ENCODE data around the gene BCL6. TPM values are rescaled to one million over a fixed set of nuclear protein-coding genes. Genes with fewer than 3 reads are reported as not detected.

Gene BCL6
- total RNA-seq, 4 donors from 2014 or later, result 7.4 to 79.2 (median 25.7) TPM

- DNase-seq, result no peak
- no peaks in the 10 kb centered on the region for H3K4me1 ChIP-seq
- no peaks in the 10 kb centered on the region for H3K9me3 ChIP-seq
- H3K36me3 ChIP-seq, result no peaks in the 10 kb centered on the region
- H3K27me3 ChIP-seq, result no peaks in the 10 kb centered on the region
- H3K4me3 ChIP-seq, result no peak overlapping the region
- no peak overlapping the region for H3K27ac ChIP-seq
- TF ChIP-seq, protein P1, sequence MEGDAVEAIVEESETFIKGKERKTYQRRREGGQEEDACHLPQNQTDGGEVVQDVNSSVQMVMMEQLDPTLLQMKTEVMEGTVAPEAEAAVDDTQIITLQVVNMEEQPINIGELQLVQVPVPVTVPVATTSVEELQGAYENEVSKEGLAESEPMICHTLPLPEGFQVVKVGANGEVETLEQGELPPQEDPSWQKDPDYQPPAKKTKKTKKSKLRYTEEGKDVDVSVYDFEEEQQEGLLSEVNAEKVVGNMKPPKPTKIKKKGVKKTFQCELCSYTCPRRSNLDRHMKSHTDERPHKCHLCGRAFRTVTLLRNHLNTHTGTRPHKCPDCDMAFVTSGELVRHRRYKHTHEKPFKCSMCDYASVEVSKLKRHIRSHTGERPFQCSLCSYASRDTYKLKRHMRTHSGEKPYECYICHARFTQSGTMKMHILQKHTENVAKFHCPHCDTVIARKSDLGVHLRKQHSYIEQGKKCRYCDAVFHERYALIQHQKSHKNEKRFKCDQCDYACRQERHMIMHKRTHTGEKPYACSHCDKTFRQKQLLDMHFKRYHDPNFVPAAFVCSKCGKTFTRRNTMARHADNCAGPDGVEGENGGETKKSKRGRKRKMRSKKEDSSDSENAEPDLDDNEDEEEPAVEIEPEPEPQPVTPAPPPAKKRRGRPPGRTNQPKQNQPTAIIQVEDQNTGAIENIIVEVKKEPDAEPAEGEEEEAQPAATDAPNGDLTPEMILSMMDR (IDR thresholded peaks at IDR 0.05), result no peak
- TF ChIP-seq POLR2A (IDR thresholded peaks at IDR 0.05), result no peak
Measured at GRCh38 chr3:187759601-187760000, 14.3 kb upstream of the BCL6 start.

GRCh38 chr3:187758318-187758955, 13.2 kb upstream of the BCL6 start:
- no peaks in the 10 kb centered on the region for H3K9me3 ChIP-seq
- H3K27me3 ChIP-seq, result no peaks in the 10 kb centered on the region
- no peak for DNase-seq
- TF ChIP-seq POLR2A (IDR thresholded peaks at IDR 0.05), result no peak
- TF ChIP-seq, protein P1 (IDR thresholded peaks at IDR 0.05), result no peak
- no peak overlapping the region for H3K4me3 ChIP-seq
- H3K36me3 ChIP-seq, result no peaks in the 10 kb centered on the region
- no peaks in the 10 kb centered on the region for H3K4me1 ChIP-seq
- no peak overlapping the region for H3K27ac ChIP-seq

DNA sequence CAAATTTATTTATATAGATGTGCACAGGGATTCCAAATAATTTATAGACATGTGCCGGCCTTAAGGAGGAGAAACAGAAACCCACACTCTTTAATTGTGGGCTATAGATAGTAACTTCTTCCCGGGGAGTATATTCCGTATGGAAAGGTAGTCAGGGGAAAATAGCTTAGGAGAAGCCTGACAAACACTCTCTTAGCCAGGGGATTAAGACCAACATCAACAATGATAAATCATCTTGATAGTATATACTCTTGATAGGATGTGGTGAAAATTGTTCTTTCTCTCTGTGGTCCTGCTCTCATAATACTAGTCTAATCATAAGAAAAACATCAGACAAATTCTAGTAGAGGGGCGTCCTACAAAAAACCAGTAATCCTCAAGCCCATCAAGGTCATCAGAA, 8.2 kb upstream of the BCL6 start:
- no peak for DNase-seq
- no peaks in the 10 kb centered on the region for H3K9me3 ChIP-seq
- no peaks in the 10 kb centered on the region for H3K36me3 ChIP-seq
- no peak overlapping the region for H3K4me3 ChIP-seq
- H3K27ac ChIP-seq, result no peak overlapping the region
- TF ChIP-seq, protein P1 (IDR thresholded peaks at IDR 0.05), result no peak
- no peak for TF ChIP-seq POLR2A (IDR thresholded peaks at IDR 0.05)
- peaks cover 0 to 8% (median 0%) of the 10 kb centered on the region in 4 donors for H3K4me1 ChIP-seq
- no peaks in the 10 kb centered on the region for H3K27me3 ChIP-seq

GRCh38 chr3:187750513-187751123, 5.3 kb upstream of the BCL6 start:
- H3K9me3 ChIP-seq, result no peaks in the 10 kb centered on the region
- no peak for DNase-seq
- TF ChIP-seq, protein P1 (IDR thresholded peaks at IDR 0.05), result peak in 1 of 6 experiments; percentile 4
- peak in 1 of 2 donors; percentile 40 for TF ChIP-seq POLR2A (IDR thresholded peaks at IDR 0.05)
- H3K27me3 ChIP-seq, result no peaks in the 10 kb centered on the region
- no peaks in the 10 kb centered on the region for H3K36me3 ChIP-seq
- peak overlapping the region; percentile 3 to 84 (median 58) for H3K27ac ChIP-seq
- peaks cover 0 to 17% (median 0%) of the 10 kb centered on the region in 4 donors for H3K4me1 ChIP-seq
- H3K4me3 ChIP-seq, result peak overlapping the region in 3 of 4 donors; percentile 18 to 46 (median 44)

GRCh38 chr3:187750006-187750512, 4.8 kb upstream of the BCL6 start:
- TF ChIP-seq, protein P1 (IDR thresholded peaks at IDR 0.05), result peak in 1 of 6 experiments; percentile 11
- TF ChIP-seq POLR2A (IDR thresholded peaks at IDR 0.05), result peak in 1 of 2 donors; percentile 33
- peak overlapping the region; percentile 2 to 46 (median 31) for H3K4me3 ChIP-seq
- H3K27ac ChIP-seq, result peak overlapping the region; percentile 3 to 84 (median 58)
- DNase-seq, result peak; percentile 33 to 71 (median 68)
- peaks cover 0 to 17% (median 0%) of the 10 kb centered on the region in 4 donors for H3K4me1 ChIP-seq
- no peaks in the 10 kb centered on the region for H3K36me3 ChIP-seq
- H3K27me3 ChIP-seq, result no peaks in the 10 kb centered on the region
- no peaks in the 10 kb centered on the region for H3K9me3 ChIP-seq
